ENCODE data around the gene RAD51C.
"Not testable (repeated sequence)": the region's sequence is repeated elsewhere in the genome, so short reads cannot be mapped to it uniquely, and the experiment has no call there.

The RAD51C gene

GRCh38 chr17:58741121-58741625 lies 48.8 kb downstream of the RAD51C start:
- DNase-seq (ENCODE audit: low read depth in 2 of 2): no peak

DNA sequence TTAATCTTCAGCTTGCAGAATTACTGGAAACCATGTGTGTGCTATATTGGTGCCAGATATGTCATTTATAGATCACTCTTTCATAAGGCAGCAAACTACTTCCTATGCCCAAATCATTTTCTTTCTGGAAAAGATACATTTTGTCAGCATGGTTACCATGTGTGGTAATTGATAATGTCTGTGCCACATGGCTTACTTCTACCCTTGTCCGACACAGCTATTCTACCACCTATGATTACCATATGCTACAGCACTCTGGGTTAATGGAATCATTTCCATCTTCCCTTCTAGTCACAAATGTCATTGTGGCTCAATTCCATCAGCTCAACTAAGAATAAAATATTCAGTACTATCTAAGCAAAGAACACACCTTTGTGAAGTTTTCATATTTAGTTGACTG lies 55.3 kb downstream of the RAD51C start:
- no peak for DNase-seq (ENCODE audit: low read depth in 2 of 2)

DNA sequence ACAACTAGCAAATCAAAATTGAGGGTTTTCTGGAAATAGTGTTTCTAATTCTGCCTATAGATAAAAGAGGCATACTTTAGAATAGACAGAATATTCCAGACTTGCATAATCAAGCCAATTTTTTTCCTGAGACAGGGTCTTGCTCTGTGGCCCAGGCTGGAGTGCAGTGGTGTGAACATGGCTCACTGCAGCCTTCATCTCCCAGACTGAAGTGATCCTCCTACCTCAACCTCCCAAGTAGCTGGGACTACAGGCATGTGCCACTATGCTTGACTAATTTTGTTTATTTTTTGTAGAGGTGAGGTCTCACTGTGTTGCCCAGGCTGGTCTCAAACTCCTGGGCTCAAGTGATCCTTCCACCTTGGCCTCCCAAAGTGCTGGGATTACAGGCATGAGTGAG lies 57.2 kb downstream of the RAD51C start:
- DNase-seq (ENCODE audit: low read depth in 2 of 2): not testable (repeated sequence)

DNA sequence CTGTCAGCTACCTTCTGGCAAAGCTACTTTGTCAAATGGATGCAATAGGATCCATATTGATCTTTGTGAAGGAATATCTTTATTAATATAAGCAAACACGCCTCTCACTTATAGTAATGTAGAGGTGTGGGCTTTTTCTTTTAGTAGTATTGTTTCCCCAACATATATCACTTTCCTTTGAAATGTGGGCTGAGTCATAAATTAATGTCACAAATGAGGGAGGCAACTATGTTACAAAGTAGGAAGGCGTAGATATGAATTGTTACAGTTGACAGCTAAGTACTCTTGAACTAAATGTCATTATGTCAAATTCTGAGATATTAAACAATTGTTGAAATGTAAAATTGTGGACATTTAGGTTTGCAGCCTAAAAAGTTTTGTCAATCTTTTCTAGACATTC lies 60.6 kb downstream of the RAD51C start:
- DNase-seq (ENCODE audit: low read depth in 2 of 2): no peak

DNA sequence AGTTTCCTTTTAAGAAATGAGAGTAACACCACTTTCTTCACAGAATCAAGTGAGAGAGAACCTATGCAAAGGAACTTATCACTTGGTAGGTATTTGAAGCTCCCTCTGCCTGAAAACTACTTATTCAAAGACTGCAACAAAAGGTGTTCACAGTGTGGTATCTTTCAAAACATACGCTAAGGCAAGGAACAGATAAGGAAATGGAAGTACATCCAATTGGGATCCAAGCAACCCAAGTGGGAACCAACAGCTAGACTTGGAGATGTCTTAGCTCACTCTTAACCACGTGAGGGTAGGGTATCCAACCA lies 62.8 kb downstream of the RAD51C start:
- DNase-seq (ENCODE audit: low read depth in 2 of 2): no peak

- peak in 1 of 2 donors; percentile 39 for DNase-seq (ENCODE audit: low read depth in 2 of 2)
These were observed 63.3 kb downstream of the RAD51C start, which contains the start of gene PPM1E for GRCh38 chr17:58755577-58756245. Gene PPM1E (plus strand): TSS chr17:58755854.

DNA sequence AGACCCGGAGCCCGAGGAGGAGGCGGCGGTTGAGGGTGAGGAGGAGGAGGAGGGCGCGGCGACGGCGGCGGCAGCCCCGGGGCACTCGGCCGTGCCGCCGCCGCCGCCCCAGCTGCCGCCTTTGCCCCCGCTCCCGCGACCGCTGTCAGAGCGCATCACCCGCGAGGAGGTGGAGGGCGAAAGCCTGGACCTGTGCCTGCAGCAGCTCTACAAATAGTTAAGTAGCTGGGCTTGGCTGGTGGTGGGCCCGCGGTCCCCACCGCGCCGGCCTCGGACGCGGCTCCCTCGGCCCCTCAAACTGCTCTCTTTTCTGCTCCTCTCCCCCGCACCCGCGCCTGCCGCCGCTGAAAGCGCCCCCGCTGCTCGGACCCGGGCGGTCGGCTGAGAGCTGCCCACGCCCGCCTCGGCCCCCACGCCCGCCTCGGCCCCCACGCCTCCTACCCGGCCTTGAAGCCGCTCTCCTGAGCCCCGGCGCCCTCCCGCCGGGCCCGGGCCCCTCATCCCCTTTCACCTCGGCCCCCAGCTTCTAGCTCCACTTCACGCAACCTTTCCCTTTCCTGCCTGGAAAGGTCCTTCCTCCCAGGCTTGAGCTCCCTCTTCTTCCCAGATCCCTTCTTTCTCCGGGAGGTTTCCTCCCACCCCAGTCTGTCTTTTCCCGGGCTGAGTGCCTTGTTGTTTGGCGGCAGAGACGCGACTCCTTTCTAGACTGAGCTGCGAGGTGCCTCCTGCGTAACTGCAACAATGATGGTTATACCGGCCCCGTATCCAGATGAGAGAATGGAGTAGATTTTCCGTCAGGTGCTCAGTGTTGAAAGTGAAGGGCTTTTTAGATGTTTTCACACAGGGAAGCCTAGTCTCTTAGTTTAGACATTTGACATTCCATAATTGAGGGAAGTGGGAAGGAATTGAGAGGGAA lies 64.1 kb downstream of the RAD51C start:
- DNase-seq (ENCODE audit: low read depth in 2 of 2): no peak

DNA sequence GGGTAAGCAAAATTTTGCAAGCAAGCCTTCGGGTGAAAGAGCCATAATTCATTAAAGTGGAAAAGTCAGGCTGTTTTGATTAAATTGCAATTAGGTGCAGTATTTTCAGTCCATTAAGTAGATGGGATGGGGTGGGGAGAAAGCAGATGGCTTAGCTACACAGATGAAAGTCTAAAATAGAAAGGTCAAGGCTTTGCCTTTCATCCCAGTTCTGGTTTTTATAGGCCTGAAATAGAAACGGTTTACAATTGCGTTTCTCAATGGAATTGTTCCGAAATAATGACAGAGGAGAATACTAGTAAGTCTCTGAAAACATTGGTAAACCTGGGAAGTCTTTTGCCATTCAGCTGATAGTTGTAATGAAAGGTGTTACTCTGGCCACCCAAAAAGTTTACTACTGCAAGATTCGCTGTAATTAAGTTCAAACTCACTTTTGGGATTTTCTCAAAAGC lies 64.8 kb downstream of the RAD51C start:
- DNase-seq (ENCODE audit: low read depth in 2 of 2): no peak

DNA sequence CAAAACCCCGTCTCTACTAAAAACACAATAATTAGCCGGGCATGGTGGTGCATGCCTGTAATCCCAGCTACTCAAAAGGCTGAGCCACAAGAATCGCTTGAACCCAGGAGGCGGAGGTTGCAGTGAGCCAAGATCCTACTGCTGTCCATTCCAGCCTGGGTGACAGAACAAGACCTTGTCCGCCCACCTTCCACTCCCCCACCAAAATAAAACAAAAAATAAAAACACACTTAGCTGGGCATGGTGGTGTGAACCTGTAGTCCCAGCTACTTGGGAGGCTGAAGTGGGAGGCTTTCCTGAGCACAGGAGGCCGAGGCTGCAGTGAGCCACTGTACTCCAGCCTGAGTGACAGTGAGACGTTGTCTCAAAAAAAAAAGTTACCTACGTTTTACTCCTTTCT lies 66.5 kb downstream of the RAD51C start:
- no peak for DNase-seq (ENCODE audit: low read depth in 2 of 2)

DNA sequence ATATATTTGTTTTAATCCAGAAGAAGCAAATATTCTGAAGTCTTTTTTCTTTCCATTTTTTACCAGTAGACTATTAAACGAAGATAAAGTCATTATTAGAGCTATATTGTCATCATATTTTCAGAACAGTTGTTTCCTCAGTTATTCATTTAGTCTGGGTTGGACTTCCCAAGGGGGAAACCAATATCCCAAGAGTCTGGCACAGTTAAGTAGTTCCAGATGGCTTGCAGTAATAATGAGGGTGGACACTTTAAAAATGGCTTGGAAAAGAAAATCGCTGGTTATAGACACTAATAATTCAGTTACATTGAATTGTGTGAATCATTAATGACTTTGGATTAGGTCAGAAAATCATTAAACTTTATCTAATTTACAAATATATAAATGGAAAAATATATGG lies 67.1 kb downstream of the RAD51C start:
- no peak for DNase-seq (ENCODE audit: low read depth in 2 of 2)

DNA sequence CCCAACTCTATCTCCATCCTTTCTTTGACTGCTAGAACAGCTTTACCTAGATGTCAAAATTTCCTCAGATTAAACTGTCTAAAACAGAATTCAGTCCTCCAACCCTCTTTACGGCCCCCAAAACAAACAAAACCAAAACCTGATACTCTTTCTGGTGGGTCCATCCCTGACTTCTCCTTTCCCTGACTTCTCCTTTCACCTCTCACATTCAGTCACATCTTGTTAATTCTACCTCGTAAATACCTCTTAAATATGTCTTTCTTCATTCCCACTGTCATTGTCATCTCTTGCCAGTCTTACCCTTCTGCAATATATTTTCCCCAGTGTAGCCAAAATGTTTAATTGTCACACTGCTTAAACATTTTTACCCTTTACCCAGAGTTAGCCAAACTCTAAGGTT lies 67.8 kb downstream of the RAD51C start:
- DNase-seq (ENCODE audit: low read depth in 2 of 2): no peak

DNA sequence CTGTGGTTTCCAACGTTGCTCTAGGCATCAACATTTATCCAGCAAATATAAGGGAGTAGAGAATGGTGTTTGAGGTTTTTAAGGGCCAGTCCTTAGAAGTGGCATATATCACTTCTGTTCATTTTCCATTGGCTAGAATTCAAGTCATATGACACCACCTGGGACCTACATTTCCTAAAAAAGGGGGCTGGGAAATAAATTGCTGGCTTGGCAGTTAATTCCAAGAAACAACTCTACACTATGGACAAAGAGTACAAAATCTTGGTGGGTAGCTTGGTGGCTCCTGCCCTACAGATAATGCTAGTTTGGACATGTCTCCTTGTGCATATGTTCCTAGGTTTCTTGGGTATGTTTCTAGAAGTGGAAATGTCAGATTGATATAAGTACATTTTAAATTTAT lies 70.9 kb downstream of the RAD51C start:
- no peak for DNase-seq (ENCODE audit: low read depth in 2 of 2)

DNA sequence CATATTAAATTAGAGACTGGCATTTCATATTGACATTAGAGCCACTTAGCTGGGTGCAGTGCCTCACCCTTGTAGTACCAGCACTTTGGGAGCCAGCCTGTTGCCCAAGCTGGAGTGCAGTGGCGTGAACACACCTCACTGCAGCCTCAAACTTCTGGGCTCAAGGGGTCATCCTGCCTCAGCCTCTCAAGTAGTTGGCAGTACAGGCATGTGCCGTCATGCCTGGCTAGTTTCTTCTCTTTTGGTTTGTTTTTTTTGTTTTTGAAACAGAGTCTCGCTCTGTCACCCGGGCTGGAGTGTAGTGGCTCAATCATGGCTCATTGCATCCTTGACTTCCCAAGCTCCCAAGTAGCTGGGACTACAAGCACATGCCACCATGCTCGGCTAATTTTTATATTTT lies 72.0 kb downstream of the RAD51C start:
- no peak for DNase-seq (ENCODE audit: low read depth in 2 of 2)

- DNase-seq (ENCODE audit: low read depth in 2 of 2): not testable (repeated sequence)
These were observed 86.1 kb downstream of the RAD51C start for GRCh38 chr17:58778482-58778881.

- no peak for DNase-seq (ENCODE audit: low read depth in 2 of 2)
These were observed 87.0 kb downstream of the RAD51C start for GRCh38 chr17:58779446-58779845.

GRCh38 chr17:58783380-58783779 lies 91.0 kb downstream of the RAD51C start:
- DNase-seq (ENCODE audit: low read depth in 2 of 2): no peak

GRCh38 chr17:58785097-58785496 lies 92.7 kb downstream of the RAD51C start:
- no peak for DNase-seq (ENCODE audit: low read depth in 2 of 2)
